CD14-positive monocyte (primary cell): ENCODE measurements around the gene CACNA1C. TPM values are rescaled to one million over a fixed set of nuclear protein-coding genes. Genes with fewer than 3 reads are reported as not detected.

Source experiments
- DNase-seq, 3 donors: peaks; one replicate each; pipeline ENCODE4 v3.0.0-alpha.2; 2011 to 2022
- H2AFZ ChIP-seq: 2 replicates; pipeline ENCODE4 v1.6.0; 2012; ENCODE audit warnings: mild to moderate bottlenecking, low read depth, low read length, inconsistent platforms; ENCODE audit not compliant: insufficient read depth, poor library complexity, severe bottlenecking
- H3K27ac ChIP-seq, 2 donors: 1 replicate in 1 of 2; 2 replicates in 1 of 2; pipeline ENCODE4 v1.5.1; 2012 to 2013; ENCODE audit warnings: low read length in 2 of 2, control low read depth in 1 of 2, inconsistent platforms in 1 of 2, low read depth in 1 of 2, mild to moderate bottlenecking in 1 of 2
- H3K27me3 ChIP-seq, 2 donors: one replicate each; pipeline versions ENCODE4 v1.6.0 to v1.6.1; 2011 to 2013; ENCODE audit warnings: low read length in 2 of 2; ENCODE audit not compliant: control insufficient read depth in 2 of 2, insufficient read depth in 2 of 2
- H3K36me3 ChIP-seq, 2 donors: replicated peaks in 1 of 2; 1 replicate in 1 of 2; 2 replicates in 1 of 2; pipeline versions ENCODE4 v1.5.1 to v1.6.1; 2012 to 2013; ENCODE audit warnings: low read length in 2 of 2, control low read depth in 1 of 2, inconsistent platforms in 1 of 2, mild to moderate bottlenecking in 1 of 2; ENCODE audit not compliant: insufficient read depth in 2 of 2, control insufficient read depth in 1 of 2
- H3K4me1 ChIP-seq, 2 donors: 1 replicate in 1 of 2; 2 replicates in 1 of 2; pipeline versions ENCODE4 v1.5.1 to v1.6.1; 2012 to 2013; ENCODE audit warnings: low read length in 2 of 2, control low read depth in 1 of 2, inconsistent platforms in 1 of 2, mild to moderate bottlenecking in 1 of 2, moderate library complexity in 1 of 2; ENCODE audit not compliant: insufficient read depth in 2 of 2, control insufficient read depth in 1 of 2
- H3K4me2 ChIP-seq: replicated peaks from 2 replicates; pipeline ENCODE3; 2012; ENCODE audit warnings: low read length, moderate library complexity, mild to moderate bottlenecking; ENCODE audit not compliant: poor library complexity, severe bottlenecking; ENCODE audit errors: extremely low read depth
- H3K4me3 ChIP-seq, 3 experiments: fragments of 200-600 bp in 1 of 3; sonication (generic) in 1 of 3; replicated peaks in 1 of 3; 1 replicate in 2 of 3; 2 replicates in 1 of 3; pipeline ENCODE4 v1.5.1; 2011 to 2013; ENCODE audit warnings: low read length in 3 of 3, mild to moderate bottlenecking in 3 of 3, control low read depth in 2 of 3, low read depth in 2 of 3, inconsistent platforms in 1 of 3, moderate library complexity in 1 of 3
- H3K79me2 ChIP-seq: 2 replicates; pipeline ENCODE4 v1.6.0; 2012; ENCODE audit warnings: mild to moderate bottlenecking, control low read depth, inconsistent platforms, low read length, moderate library complexity; ENCODE audit not compliant: insufficient read depth
- H3K9ac ChIP-seq: 2 replicates; pipeline ENCODE4 v1.6.0; 2017; ENCODE audit warnings: low read length, mild to moderate bottlenecking; ENCODE audit not compliant: insufficient read depth, poor library complexity, severe bottlenecking
- H3K9me3 ChIP-seq, 2 donors: replicated peaks in 1 of 2; 1 replicate in 1 of 2; 2 replicates in 1 of 2; pipeline versions ENCODE4 v1.5.1 to v1.6.1; 2012 to 2013; ENCODE audit warnings: low read length in 2 of 2, control low read depth in 1 of 2; ENCODE audit not compliant: control insufficient read depth in 1 of 2, insufficient read depth in 1 of 2
- H4K20me1 ChIP-seq: 2 replicates; pipeline ENCODE4 v1.6.0; 2012; ENCODE audit warnings: mild to moderate bottlenecking, low read length, control low read depth, moderate library complexity; ENCODE audit not compliant: insufficient read depth
- H3K27ac Mint-ChIP-seq, 7 donors: one replicate each; pipeline ENCODE4 v1.8.0; 2020; ENCODE audit warnings: mild to moderate bottlenecking in 7 of 7, mixed read lengths in 7 of 7, moderate library complexity in 6 of 7, inconsistent platforms in 2 of 7
- H3K27me3 Mint-ChIP-seq, 3 donors: one replicate each; pipeline ENCODE4 v1.8.0; 2021 to 2022; ENCODE audit warnings: low read depth in 3 of 3, mild to moderate bottlenecking in 3 of 3, mixed read lengths in 3 of 3, moderate library complexity in 3 of 3, inconsistent platforms in 1 of 3
- H3K36me3 Mint-ChIP-seq, 2 donors: one replicate each; pipeline ENCODE4 v1.8.0; 2020; ENCODE audit warnings: mixed read lengths in 2 of 2, inconsistent platforms in 1 of 2, mild to moderate bottlenecking in 1 of 2
- H3K4me1 Mint-ChIP-seq: one replicate; pipeline ENCODE4 v1.8.0; 2020; ENCODE audit warnings: mild to moderate bottlenecking, mixed read lengths
- H3K4me3 Mint-ChIP-seq, 2 donors: one replicate each; pipeline ENCODE4 v1.8.0; 2020; ENCODE audit warnings: mild to moderate bottlenecking in 2 of 2, mixed read lengths in 2 of 2, moderate library complexity in 1 of 2
- H3K9me3 Mint-ChIP-seq, 7 donors: one replicate each; pipeline ENCODE4 v1.8.0; 2020 to 2022; ENCODE audit warnings: mixed read lengths in 7 of 7, mild to moderate bottlenecking in 6 of 7, moderate library complexity in 6 of 7, inconsistent platforms in 2 of 7
- WGBS: methylation state at CpG from one replicate; pipeline ENCODE4 v1.1.5; 2013; ENCODE audit warnings: missing lambda C conversion rate; ENCODE audit not compliant: insufficient coverage; 5-methylcytosine and 5-hydroxymethylcytosine counted together
- intact Hi-C, 2 donors: fragments of 100-400 bp; cut with micrococcal nuclease; formaldehyde crosslinking; loops; one replicate each; pipeline versions ENCODE4 v1.15.0 to v1.15.1; 2023
- polyA plus RNA-seq, 3 donors: library from polyadenylated mRNA; depleted of rRNA in 1 of 3; unstranded in 2 of 3; stranded (reverse) in 1 of 3; fragments of 300-500 nt in 2 of 3; fragments of >200 nt in 1 of 3; fragmentation: Illumina TruSeq in 2 of 3; gene quantifications; 1 replicate in 2 of 3; 2 replicates in 1 of 3; pipeline ENCODE4 v1.2.3, GENCODE V29; 2012 to 2021
- TF ChIP-seq, protein P1 (sequence below): fragments of 200-600 bp; IDR thresholded peaks from one replicate; pipeline ENCODE4 v1.8.0; 2022; ENCODE audit warnings: antibody characterized with exemption, mild to moderate bottlenecking

Gene CACNA1C
- polyA plus RNA-seq, 3 donors = not detected

DNA sequence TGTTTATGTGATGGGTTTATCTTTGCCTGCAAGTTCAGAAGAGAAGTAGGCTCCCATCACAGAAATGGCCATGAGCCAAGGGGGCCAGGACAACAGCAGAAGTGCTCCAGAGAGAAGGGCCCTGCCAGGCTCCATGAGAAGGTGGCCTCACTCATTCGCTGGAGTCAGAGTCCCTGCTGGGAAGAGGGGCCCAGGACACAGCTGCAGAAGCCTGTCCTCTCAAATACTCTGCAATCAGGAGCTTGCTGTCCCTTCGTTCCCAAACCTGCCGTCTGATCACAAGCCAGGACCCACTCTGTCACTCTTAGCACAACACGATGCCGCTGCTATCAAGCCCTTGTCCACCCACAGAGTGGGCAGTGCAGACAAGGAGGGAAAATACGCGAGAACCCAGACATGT is 435.8 kb downstream of the CACNA1C start:
- TF ChIP-seq, protein P1, sequence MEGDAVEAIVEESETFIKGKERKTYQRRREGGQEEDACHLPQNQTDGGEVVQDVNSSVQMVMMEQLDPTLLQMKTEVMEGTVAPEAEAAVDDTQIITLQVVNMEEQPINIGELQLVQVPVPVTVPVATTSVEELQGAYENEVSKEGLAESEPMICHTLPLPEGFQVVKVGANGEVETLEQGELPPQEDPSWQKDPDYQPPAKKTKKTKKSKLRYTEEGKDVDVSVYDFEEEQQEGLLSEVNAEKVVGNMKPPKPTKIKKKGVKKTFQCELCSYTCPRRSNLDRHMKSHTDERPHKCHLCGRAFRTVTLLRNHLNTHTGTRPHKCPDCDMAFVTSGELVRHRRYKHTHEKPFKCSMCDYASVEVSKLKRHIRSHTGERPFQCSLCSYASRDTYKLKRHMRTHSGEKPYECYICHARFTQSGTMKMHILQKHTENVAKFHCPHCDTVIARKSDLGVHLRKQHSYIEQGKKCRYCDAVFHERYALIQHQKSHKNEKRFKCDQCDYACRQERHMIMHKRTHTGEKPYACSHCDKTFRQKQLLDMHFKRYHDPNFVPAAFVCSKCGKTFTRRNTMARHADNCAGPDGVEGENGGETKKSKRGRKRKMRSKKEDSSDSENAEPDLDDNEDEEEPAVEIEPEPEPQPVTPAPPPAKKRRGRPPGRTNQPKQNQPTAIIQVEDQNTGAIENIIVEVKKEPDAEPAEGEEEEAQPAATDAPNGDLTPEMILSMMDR = no peak
- H3K4me3 Mint-ChIP-seq = no peak overlapping the region
- Histone ChIP-seq H3K79me2 (no peaks in the 10 kb centered on the region), H3K27ac (no peak overlapping the region), H3K27me3 (no peaks in the 10 kb centered on the region), H2AFZ (no peak overlapping the region), H3K4me2 (no peak overlapping the region), H3K9me3 (no peaks in the 10 kb centered on the region), H3K4me3 (no peak overlapping the region), H4K20me1 (no peaks in the 10 kb centered on the region), H3K36me3 (no peaks in the 10 kb centered on the region), H3K4me1 (no peaks in the 10 kb centered on the region), H3K9ac (no peak overlapping the region)
- no peaks in the 10 kb centered on the region for H3K36me3 Mint-ChIP-seq
- H3K27me3 Mint-ChIP-seq = peaks cover 0 to 5% (median 2%) of the 10 kb centered on the region in 3 donors
- 94% methylated on average over 3 of the region's 7 CpGs for WGBS
- H3K27ac Mint-ChIP-seq = no peak overlapping the region
- H3K4me1 Mint-ChIP-seq = no peaks in the 10 kb centered on the region
- peaks cover 0 to 2% (median 0%) of the 10 kb centered on the region in 7 donors for H3K9me3 Mint-ChIP-seq
- no peak for DNase-seq
- intact Hi-C loops = no loop called here

DNA sequence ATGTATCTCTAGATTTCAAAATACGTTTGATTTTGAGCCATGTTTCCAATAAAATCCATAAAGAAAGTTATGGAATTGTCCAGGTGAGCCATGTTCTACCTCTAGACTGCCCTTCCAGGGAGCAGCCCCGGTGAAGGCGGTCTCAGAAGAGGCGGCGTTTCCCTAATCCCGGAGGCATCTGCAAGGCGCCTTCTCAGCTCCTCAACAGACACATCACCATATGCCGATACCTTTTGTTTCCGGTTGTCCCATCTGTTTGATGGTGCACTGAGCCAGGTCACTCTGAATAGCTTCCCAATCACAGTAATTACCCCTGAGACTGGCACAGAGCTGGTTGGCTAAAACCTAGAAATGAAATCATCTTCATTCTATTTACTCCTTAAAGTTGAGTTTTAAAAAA is 436.5 kb downstream of the CACNA1C start:
- peaks cover 3 to 4% of the 10 kb centered on the region in 2 donors for H3K4me1 ChIP-seq
- H3K79me2 ChIP-seq = no peaks in the 10 kb centered on the region
- Mint-ChIP-seq H3K27me3 (peaks cover 0 to 5% (median 2%) of the 10 kb centered on the region in 3 donors), H3K9me3 (peaks cover 0 to 2% (median 0%) of the 10 kb centered on the region in 7 donors), H3K4me1 (peaks cover 4% of the 10 kb centered on the region), H3K36me3 (no peaks in the 10 kb centered on the region), H3K27ac (no peak overlapping the region), H3K4me3 (no peak overlapping the region)
- TF ChIP-seq, protein P1 = no peak
- no peak overlapping the region for H3K9ac ChIP-seq
- no peak overlapping the region for H3K4me2 ChIP-seq
- DNase-seq = no peak
- H3K36me3 ChIP-seq = no peaks in the 10 kb centered on the region
- 100% methylated on average over 2 of the region's 9 CpGs for whole genome bisulfite sequencing
- H3K27ac ChIP-seq = no peak overlapping the region
- no peak overlapping the region for H3K4me3 ChIP-seq
- no peaks in the 10 kb centered on the region for H4K20me1 ChIP-seq
- intact Hi-C loops = no loop called here
- no peak overlapping the region for H2AFZ ChIP-seq
- H3K27me3 ChIP-seq = no peaks in the 10 kb centered on the region
- no peaks in the 10 kb centered on the region for H3K9me3 ChIP-seq
